Lung (tissue), 12 donors: ENCODE results near the gene UTP4. TPM values are rescaled to one million over a fixed set of nuclear protein-coding genes. Genes with fewer than 3 reads are reported as not detected.

Source experiments
- ATAC-seq: fragments of 200-7000 bp; cut with Tn5 transposase; one replicate; pipeline ENCODE4 v1.9.1; 2020; ENCODE audit warnings: moderate number of reproducible peaks; ENCODE audit not compliant: insufficient read depth, low FRiP score
- DNase-seq, 3 donors: peaks; one replicate each; pipeline ENCODE4 v3.0.0-alpha.2; 2013 to 2017
- H3K27ac ChIP-seq, 2 donors: one replicate each; pipeline ENCODE4 v1.5.1; 2013; ENCODE audit warnings: mild to moderate bottlenecking in 2 of 2, moderate library complexity in 2 of 2, control low read depth in 1 of 2, inconsistent platforms in 1 of 2, low read depth in 1 of 2, low read length in 1 of 2
- H3K27me3 ChIP-seq, 3 donors: one replicate each; pipeline ENCODE4 v1.5.1; 2013; ENCODE audit warnings: low read length in 2 of 3; ENCODE audit not compliant: control insufficient read depth in 3 of 3, insufficient read depth in 3 of 3
- H3K36me3 ChIP-seq, 4 donors: one replicate each; pipeline ENCODE4 v1.5.1; 2013; ENCODE audit warnings: low read length in 4 of 4, mild to moderate bottlenecking in 1 of 4, moderate library complexity in 1 of 4; ENCODE audit not compliant: control insufficient read depth in 4 of 4, insufficient read depth in 4 of 4
- H3K4me1 ChIP-seq, 5 donors: one replicate each; pipeline ENCODE4 v1.5.1; 2013; ENCODE audit warnings: low read length in 5 of 5, mild to moderate bottlenecking in 2 of 5, moderate library complexity in 1 of 5; ENCODE audit not compliant: control insufficient read depth in 5 of 5, insufficient read depth in 5 of 5
- H3K4me3 ChIP-seq: one replicate; pipeline ENCODE4 v1.5.1; 2013; ENCODE audit warnings: mild to moderate bottlenecking, control low read depth, moderate library complexity
- H3K9ac ChIP-seq, 2 donors: one replicate each; pipeline ENCODE4 v1.5.1; 2013; ENCODE audit warnings: low read length in 2 of 2, control low read depth in 1 of 2; ENCODE audit not compliant: insufficient read depth in 1 of 2
- H3K9me3 ChIP-seq, 4 donors: one replicate each; pipeline ENCODE4 v1.5.1; 2013; ENCODE audit warnings: low read length in 3 of 4, mild to moderate bottlenecking in 1 of 4, moderate library complexity in 1 of 4; ENCODE audit not compliant: control insufficient read depth in 4 of 4, insufficient read depth in 3 of 4
- WGBS, 2 donors: extraction: QIAGEN DNeasy Blood & Tissue Kit; methylation state at CpG; one replicate each; pipeline ENCODE4 v1.1.7; 2013; 5-methylcytosine and 5-hydroxymethylcytosine counted together
- polyA plus RNA-seq, 2 donors: library from polyadenylated mRNA; stranded (reverse); fragments of 200-250 nt; gene quantifications; one replicate each; pipeline ENCODE4 v1.2.1, GENCODE V29; 2013
- total RNA-seq, 2 donors: library from RNA; depleted of rRNA in 1 of 2; stranded (reverse); fragments of >200 nt in 1 of 2; gene quantifications; one replicate each; pipeline ENCODE4 v1.2.1, GENCODE V29; 2014 to 2021
- TF ChIP-seq, protein P1 (sequence below): IDR thresholded peaks from 2 replicates; pipeline ENCODE4 v1.5.1; 2012; ENCODE audit warnings: mild to moderate bottlenecking; ENCODE audit errors: control extremely low read depth, extremely low read depth
- donor health status: control.
- donor health status: control.
- donor health status: Bipolar disorder and iron deficiency.
- donor health status: healthy.
- donor health status: DM: yes; HTN: yes; CAD: no.

UTP4 gene
- total and polyA plus RNA-seq, 4 donors, result 18.1 to 34.5 (median 26.0) TPM

DNA sequence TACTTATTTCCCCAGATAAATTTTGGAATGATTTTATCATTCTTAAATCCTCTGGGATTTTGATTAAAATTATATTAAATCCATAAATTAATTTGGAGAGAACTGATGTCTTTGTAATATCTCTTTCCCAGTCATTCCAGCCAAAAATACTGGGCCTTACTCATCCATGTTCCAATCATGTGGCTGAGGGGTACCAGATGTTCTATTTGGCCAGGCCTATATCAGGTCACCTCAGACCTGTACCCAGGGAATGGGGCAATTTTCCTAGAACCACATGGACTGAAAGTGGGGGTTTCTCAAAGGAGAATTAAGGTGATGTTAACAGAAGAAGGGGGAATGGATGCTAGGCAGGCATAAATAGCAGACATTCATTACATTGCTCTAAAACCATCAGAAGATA is 62.0 kb downstream of the UTP4 start:
- TF ChIP-seq, protein P1, sequence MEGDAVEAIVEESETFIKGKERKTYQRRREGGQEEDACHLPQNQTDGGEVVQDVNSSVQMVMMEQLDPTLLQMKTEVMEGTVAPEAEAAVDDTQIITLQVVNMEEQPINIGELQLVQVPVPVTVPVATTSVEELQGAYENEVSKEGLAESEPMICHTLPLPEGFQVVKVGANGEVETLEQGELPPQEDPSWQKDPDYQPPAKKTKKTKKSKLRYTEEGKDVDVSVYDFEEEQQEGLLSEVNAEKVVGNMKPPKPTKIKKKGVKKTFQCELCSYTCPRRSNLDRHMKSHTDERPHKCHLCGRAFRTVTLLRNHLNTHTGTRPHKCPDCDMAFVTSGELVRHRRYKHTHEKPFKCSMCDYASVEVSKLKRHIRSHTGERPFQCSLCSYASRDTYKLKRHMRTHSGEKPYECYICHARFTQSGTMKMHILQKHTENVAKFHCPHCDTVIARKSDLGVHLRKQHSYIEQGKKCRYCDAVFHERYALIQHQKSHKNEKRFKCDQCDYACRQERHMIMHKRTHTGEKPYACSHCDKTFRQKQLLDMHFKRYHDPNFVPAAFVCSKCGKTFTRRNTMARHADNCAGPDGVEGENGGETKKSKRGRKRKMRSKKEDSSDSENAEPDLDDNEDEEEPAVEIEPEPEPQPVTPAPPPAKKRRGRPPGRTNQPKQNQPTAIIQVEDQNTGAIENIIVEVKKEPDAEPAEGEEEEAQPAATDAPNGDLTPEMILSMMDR, result no peak
- Histone ChIP-seq H3K36me3 (no peaks in the 10 kb centered on the region), H3K4me3 (no peak overlapping the region), H3K27ac (no peak overlapping the region), H3K4me1 (peaks cover 0 to 21% (median 4%) of the 10 kb centered on the region in 5 donors), H3K9ac (no peak overlapping the region), H3K27me3 (no peaks in the 10 kb centered on the region), H3K9me3 (no peaks in the 10 kb centered on the region)
- ATAC-seq (no peak), DNase-seq (peak in 1 of 3 donors; percentile 27)

DNA sequence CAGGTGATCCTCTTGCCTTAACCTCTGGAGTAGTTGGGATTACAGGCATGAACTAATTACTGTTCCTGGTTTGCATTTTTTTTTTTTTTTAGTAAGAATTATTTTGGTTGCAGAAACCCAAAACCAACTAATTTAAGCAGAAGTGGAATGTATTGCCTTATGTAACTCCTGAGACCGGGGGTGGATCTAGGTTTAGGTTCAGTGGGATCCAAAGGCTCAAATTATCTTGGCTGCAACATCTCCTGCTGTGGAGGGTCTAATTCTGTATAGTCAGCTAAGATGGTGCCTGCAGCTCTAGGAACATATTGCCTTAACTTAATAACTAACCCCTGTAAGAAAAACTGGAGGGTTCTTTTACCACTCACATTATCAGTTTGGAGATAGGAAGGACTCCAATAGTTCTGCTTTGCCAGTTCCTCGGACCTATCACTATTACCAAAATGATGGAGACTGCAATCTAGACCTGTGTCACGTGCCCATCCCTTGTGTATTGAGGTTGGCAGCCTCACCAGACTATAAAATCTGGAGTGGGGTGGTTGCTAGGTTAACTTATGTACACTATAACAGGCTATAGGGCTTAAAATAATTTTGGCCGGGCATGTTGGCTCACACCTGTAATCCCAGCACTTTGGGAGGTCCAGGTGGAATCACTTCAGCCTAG is 63.0 kb downstream of the UTP4 start:
- TF ChIP-seq, protein P1, result no peak

DNA sequence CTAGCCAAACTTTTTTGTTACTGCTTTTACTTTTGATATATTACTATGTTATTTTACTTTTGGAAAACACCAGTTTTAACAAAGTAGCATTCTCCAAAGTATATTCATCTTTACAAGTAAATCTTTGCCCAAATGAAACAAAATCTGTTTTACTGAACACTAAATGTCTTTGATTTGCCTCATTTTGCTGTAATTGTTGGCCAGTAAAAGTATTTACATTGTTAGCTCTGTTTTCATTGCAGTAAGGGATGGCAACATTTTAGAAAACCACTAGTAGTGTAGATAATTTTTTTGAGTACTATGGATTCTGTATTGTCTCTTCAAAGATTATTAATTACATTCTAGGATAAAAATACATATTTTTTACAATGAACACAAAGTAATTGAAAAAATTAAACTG is 65.1 kb downstream of the UTP4 start:
- ATAC-seq (no peak), DNase-seq (no peak)
- Histone ChIP-seq H3K36me3 (no peaks in the 10 kb centered on the region), H3K9me3 (no peaks in the 10 kb centered on the region), H3K27me3 (no peaks in the 10 kb centered on the region), H3K27ac (no peak overlapping the region), H3K4me1 (peaks cover 3 to 28% (median 5%) of the 10 kb centered on the region in 5 donors), H3K9ac (no peak overlapping the region), H3K4me3 (no peak overlapping the region)
- TF ChIP-seq, protein P1, result no peak

More for the DNA sequence above, 63.0 kb downstream of the UTP4 start:
- WGBS, 2 donors, result 71 to 86% methylated on average over 4 of the region's 4 CpGs
- no peaks in the 10 kb centered on the region for H3K27me3 ChIP-seq
- peaks cover 0 to 17% (median 3%) of the 10 kb centered on the region in 5 donors for H3K4me1 ChIP-seq
- DNase-seq, result no peak
- H3K9me3 ChIP-seq, result no peaks in the 10 kb centered on the region
- no peaks in the 10 kb centered on the region for H3K36me3 ChIP-seq
- no peak for ATAC-seq
- no peak overlapping the region for H3K4me3 ChIP-seq
- H3K9ac ChIP-seq, result no peak overlapping the region
- no peak overlapping the region for H3K27ac ChIP-seq

DNA sequence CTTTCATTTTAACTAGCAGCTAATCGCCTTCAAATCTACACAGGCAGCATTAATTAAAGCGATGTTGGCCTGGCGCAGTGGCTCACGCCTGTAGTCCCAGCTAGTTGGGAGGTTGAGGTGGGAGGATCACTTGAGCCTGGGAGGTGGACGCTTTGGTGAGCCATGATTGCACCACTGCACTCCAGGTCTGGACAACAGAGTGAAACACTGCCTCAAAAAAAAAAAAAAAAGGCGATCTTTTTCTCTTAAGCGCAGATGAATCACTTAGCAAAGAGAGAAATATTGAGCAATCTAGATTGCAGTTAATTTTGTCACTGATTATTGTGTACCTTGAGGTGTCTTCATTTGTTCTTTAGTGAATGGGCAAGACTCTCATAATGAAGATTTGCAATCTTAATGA is 66.9 kb downstream of the UTP4 start:
- peak; percentile 47 for ATAC-seq
- DNase-seq, result no peak
- TF ChIP-seq, protein P1, result no peak
- Histone ChIP-seq H3K4me1 (peaks cover 4 to 21% (median 5%) of the 10 kb centered on the region in 5 donors), H3K36me3 (no peaks in the 10 kb centered on the region), H3K27ac (no peak overlapping the region), H3K9ac (no peak overlapping the region), H3K27me3 (no peaks in the 10 kb centered on the region), H3K4me3 (no peak overlapping the region), H3K9me3 (no peaks in the 10 kb centered on the region)
- 81 to 82% methylated on average over 7 of the region's 7 CpGs for WGBS, 2 donors
